ENCODE results near the gene TLR3. TPM values are rescaled to one million over a fixed set of nuclear protein-coding genes. Genes with fewer than 3 reads are reported as not detected.
A peak's percentile ranks its signal among the peaks of the same experiment; 100 is the strongest.

Gene TLR3
- total RNA-seq, 4 donors from 2014 or later = 4.3 to 8.4 (median 6.8) TPM

- no peak overlapping the region for H3K27ac ChIP-seq
- H3K36me3 ChIP-seq = no peaks in the 10 kb centered on the region
- H3K9me3 ChIP-seq = no peaks in the 10 kb centered on the region
- no peak for ATAC-seq
- H3K27me3 ChIP-seq = no peaks in the 10 kb centered on the region
- no peaks in the 10 kb centered on the region for H3K4me1 ChIP-seq
- 90 to 91% methylated on average over 2 of the region's 2 CpGs for WGBS, 2 donors (ENCODE audit: low coverage in 1 of 2)
- TF ChIP-seq CTCF (IDR thresholded peaks at IDR 0.05) (no peak), POLR2A (IDR thresholded peaks at IDR 0.05) (no peak), EP300 (IDR thresholded peaks at IDR 0.05) (no peak), POLR2AphosphoS5 (IDR thresholded peaks at IDR 0.05) (no peak)
- H3K4me3 ChIP-seq = no peak overlapping the region
These were observed 52.1 kb downstream of the TLR3 start for GRCh38 chr4:186121057-186121456.

DNA sequence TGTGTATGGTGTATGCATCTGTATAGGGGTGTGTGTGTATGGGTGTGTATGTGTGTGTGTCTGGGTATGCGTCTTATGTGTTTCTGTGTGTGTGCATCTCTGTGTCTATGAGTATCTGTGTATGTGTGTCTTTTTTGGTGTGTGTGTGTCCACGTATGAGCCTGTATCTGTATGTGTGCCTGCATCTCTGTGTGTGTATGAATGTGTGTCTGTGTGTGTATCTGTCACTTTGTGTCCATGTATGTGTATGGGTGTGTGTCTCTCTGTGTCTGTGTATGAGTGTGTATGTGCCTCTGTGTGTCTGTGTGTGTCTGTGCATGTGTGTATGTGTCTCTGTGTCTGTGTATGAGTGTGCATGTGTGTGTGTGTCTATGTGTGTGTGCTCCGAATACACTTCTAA is 59.9 kb downstream of the TLR3 start:
- no peak for ATAC-seq
- no peaks in the 10 kb centered on the region for H3K9me3 ChIP-seq
- H3K4me1 ChIP-seq = peaks cover 0 to 8% (median 0%) of the 10 kb centered on the region in 3 donors
- no peak overlapping the region for H3K27ac ChIP-seq
- no peak overlapping the region for H3K4me3 ChIP-seq
- H3K36me3 ChIP-seq = no peaks in the 10 kb centered on the region
- TF ChIP-seq EP300 (IDR thresholded peaks at IDR 0.05) (no peak), POLR2A (IDR thresholded peaks at IDR 0.05) (no peak), CTCF (IDR thresholded peaks at IDR 0.05) (no peak), POLR2AphosphoS5 (IDR thresholded peaks at IDR 0.05) (no peak)
- WGBS, 2 donors (ENCODE audit: low coverage in 1 of 2) = 97 to 100% methylated on average over 3 of the region's 3 CpGs
- no peaks in the 10 kb centered on the region for H3K27me3 ChIP-seq

GRCh38 chr4:186131935-186132334 is 63.0 kb downstream of the TLR3 start:
- no peak for ATAC-seq
- Histone ChIP-seq H3K4me1 (peaks cover 0 to 8% (median 0%) of the 10 kb centered on the region in 3 donors), H3K27ac (no peak overlapping the region), H3K9me3 (no peaks in the 10 kb centered on the region), H3K27me3 (no peaks in the 10 kb centered on the region), H3K4me3 (no peak overlapping the region), H3K36me3 (no peaks in the 10 kb centered on the region)
- no peak for TF ChIP-seq EP300 (IDR thresholded peaks at IDR 0.05)
- no peak for TF ChIP-seq CTCF (IDR thresholded peaks at IDR 0.05)
- TF ChIP-seq POLR2A (IDR thresholded peaks at IDR 0.05) = no peak
- no peak for TF ChIP-seq POLR2AphosphoS5 (IDR thresholded peaks at IDR 0.05)
- 73 to 87% methylated on average over 2 of the region's 2 CpGs for WGBS, 2 donors (ENCODE audit: low coverage in 1 of 2)

- H3K9me3 ChIP-seq = no peaks in the 10 kb centered on the region
- H3K4me3 ChIP-seq = no peak overlapping the region
- H3K27ac ChIP-seq = no peak overlapping the region
- TF ChIP-seq POLR2AphosphoS5 (IDR thresholded peaks at IDR 0.05) (no peak), CTCF (IDR thresholded peaks at IDR 0.05) (peak in 1 of 4 experiments; percentile 25), POLR2A (IDR thresholded peaks at IDR 0.05) (no peak), EP300 (IDR thresholded peaks at IDR 0.05) (no peak)
- no peaks in the 10 kb centered on the region for H3K27me3 ChIP-seq
- ATAC-seq = no peak
- H3K4me1 ChIP-seq = peaks cover 0 to 8% (median 0%) of the 10 kb centered on the region in 3 donors
- 24 to 25% methylated on average over 2 to 3 of the region's 4 CpGs for WGBS, 2 donors (ENCODE audit: low coverage in 1 of 2)
- H3K36me3 ChIP-seq = no peaks in the 10 kb centered on the region
These were observed 63.8 kb downstream of the TLR3 start for GRCh38 chr4:186132577-186133242.

GRCh38 chr4:186134257-186134656 is 65.3 kb downstream of the TLR3 start:
- ATAC-seq = peak; percentile 60
- WGBS, 2 donors (ENCODE audit: low coverage in 1 of 2) = 76 to 78% methylated on average over 2 to 3 of the region's 3 CpGs
- Histone ChIP-seq H3K36me3 (no peaks in the 10 kb centered on the region), H3K27ac (no peak overlapping the region), H3K4me3 (no peak overlapping the region), H3K27me3 (no peaks in the 10 kb centered on the region), H3K9me3 (no peaks in the 10 kb centered on the region), H3K4me1 (peaks cover 0 to 8% (median 0%) of the 10 kb centered on the region in 3 donors)
- TF ChIP-seq POLR2AphosphoS5 (IDR thresholded peaks at IDR 0.05) = no peak
- TF ChIP-seq CTCF (IDR thresholded peaks at IDR 0.05) = no peak
- TF ChIP-seq EP300 (IDR thresholded peaks at IDR 0.05) = no peak
- no peak for TF ChIP-seq POLR2A (IDR thresholded peaks at IDR 0.05)
